Measurements from ENCODE around the gene TMEM222.
"Not testable (repeated sequence)": the region's sequence is repeated elsewhere in the genome, so short reads cannot be mapped to it uniquely, and the experiment has no call there.

The TMEM222 gene

DNA sequence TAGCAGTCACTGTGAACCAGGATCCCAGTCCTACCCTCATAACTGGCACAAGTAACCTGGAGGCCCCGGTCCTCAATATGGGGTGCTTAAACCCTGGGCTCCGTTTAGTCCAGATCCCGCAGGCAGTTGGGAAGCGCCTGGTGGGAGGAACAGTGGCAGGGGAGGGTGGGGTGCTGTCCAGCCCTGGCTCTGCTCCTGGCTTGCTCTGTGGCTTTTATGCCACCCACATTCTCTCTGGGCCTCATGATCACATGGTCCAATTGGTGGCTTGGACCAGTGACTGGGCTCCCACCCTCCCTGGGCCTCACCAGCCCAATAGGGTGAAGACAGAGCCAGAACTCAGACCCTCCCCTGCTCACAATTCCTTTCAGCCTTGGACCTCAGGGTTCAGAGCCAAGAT lies 58.3 kb downstream of the TMEM222 start:
- DNase-seq (ENCODE audit: low read depth in 2 of 2): no peak

DNA sequence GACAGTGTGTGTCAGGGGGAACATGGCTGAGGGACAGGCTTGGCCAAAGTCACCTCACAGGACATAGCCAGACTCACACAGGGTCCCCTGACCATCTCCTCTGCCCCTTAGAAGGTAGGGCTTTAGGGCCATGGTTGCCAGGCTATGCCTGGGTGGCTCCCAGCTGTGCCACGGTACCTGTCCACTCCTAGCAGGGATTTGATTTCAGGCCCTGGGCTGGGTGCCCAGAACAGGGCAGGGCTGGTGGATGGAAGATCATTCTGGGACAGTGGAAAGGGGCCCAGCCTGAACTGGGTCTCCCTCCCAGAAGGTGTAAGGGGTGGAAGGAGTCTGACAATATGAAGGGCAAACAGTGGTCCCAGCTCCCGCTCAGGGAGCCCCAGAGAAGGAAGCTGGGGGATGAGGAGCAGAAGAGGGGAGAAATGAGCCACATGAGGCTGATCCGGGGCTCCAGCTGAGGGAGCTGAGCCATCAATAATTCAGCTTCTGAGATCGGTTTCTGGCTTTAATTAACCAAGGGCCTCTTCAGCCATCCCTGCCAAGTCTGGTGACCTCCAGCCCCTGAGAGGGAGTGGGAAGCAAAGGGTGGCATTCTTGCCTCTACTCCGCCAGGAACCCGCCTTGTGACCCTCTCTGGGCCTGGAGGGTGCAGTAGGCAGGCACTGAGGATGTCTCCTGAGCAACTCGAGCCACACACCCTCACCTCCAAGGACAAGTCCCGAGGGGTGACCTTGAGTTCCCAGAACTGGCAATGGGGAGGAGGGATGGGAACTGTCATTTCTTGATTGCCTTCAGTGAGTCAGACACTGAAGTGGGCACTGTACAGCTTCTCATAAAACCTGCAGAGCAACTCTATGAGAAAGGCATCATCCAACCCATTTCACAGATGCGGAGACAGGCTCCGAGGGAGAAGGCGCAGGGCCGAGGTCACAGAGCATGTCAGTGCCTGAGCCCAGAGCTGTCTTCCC lies 59.1 kb downstream of the TMEM222 start:
- no peak for DNase-seq (ENCODE audit: low read depth in 2 of 2)

DNA sequence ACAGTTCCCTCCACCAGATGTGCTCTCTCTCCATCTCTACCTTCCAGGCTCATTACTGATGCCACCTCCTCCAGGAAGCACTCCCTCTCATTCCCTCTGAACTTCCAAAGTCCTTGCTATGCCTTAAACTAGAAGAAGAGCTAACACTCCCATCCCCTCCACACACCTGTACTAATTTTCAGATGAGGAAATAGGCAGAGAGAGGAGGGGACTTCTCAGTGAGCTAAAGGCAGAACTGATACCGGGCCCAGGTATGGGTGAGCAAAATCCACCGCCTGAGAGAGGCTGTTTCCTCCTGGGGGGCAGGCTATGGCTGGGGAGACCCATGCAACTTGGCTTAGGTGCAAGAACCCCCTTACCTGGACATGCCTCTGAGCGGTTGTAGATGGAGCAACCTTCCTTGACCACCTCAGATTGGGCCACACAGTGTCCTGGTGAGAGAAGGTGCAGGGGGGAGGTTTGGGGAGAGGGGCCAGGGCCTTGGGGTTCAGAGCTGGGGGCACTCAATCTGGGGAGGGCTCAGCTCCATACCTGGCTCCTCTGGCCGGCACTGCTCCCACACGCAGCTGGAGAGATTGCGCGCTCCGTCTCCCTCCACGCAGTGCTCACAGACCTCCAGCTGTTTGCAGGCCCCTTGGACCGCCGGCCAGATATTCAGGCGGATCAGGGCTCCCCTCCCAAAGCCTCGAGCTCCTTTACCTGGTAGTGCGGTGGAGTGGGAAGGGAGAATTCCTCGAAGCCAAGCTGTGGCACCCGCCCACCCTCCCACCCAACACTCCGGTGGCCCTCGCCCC lies 60.2 kb downstream of the TMEM222 start:
- DNase-seq (ENCODE audit: low read depth in 2 of 2): no peak

DNA sequence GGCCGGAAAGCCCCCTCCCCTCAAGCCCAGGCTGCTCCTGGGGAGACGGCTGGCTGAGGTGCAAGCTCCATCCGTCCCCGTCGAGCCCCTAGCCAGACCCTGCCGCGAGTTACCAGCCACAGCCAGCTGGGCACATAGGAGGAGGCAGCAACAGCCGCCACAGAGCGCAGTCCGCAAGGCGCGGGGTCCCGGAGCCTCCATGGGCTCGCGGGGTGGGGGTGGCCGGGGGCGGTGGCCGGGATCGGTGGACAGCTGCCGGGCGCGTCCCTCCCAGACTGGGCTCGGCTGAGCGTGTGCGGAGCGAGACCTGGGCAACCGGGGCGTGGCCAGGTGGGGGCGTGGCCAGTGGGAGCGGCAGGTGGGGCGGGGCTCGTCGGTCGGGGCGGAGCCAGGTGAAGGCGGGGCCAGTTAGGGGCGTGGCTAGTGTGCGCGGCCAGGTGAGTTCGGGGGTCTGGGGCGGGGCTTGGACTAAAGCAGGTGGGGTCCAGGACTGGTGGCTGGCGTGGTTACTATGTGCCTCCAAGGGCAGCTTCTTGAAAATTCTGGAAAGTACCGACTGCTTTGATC lies 61.2 kb downstream of the TMEM222 start, which contains the start of gene CD164L2:
CD164L2 (minus strand) TSS at position 295 of the 567 bp plus-strand sequence; CDS start at position 201, 94 bp downstream.
- DNase-seq (ENCODE audit: low read depth in 2 of 2): no peak

DNA sequence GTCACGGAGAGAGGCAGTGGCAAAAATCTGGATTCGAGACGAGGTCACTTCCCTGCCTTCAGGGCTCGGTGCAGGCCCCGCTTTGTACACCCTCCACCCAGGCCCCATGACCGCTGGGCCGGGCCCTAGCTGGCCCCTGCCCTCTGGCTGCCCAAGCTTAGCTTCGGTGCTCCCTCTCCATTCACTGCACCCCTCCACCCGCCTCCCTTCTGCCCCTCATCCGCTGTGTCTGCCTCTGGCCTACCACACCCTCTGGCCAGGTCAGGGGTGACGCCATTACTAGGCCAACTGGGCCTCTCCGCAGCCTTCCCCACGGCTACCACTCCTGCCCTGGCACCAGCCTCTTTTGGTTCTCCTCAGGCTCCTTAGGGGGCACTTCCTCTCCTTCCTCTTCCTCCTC lies 61.7 kb downstream of the TMEM222 start:
- no peak for DNase-seq (ENCODE audit: low read depth in 2 of 2)

DNA sequence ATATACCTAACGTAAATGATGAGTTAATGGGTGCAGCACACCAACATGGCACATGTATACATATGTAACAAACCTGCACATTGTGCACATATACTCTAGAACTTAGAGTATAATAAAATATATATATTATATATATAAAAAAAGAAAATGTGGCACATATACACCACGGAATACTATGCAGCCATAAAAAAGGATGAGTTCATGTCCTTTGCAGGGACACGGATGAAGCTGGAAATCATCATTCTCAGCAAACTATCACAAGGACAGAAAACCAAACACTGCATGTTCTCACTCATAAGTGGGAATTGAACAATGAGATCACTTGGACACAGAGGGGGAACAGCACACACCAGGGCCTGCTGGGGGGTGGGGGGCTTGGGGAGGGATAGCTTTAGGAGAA lies 62.8 kb downstream of the TMEM222 start:
- DNase-seq (ENCODE audit: low read depth in 2 of 2): not testable (repeated sequence)

Data from stimulated activated CD8-positive, alpha-beta memory T cell treated with anti-CD3 and anti-CD28 coated beads, Interleukin-15, amount 100 ng/mL, for 4 hours (primary cell).